ENCODE results near the gene KLHL29. TPM values are rescaled to one million over a fixed set of nuclear protein-coding genes. Genes with fewer than 3 reads are reported as not detected.

Gene KLHL29
- total and polyA plus RNA-seq, 2 experiments from 2014 or later: 5.6 to 11.0 TPM

GRCh38 chr2:23585273-23586170, 200.5 kb downstream of the KLHL29 start:
- DNase-seq (ENCODE audit: low read depth in 1 of 2, low spot score in 1 of 2): no peak
- peaks cover 4% of the 10 kb centered on the region for H3K4me1 ChIP-seq (ENCODE audit: low read depth)
- no peak for TF ChIP-seq CTCF (IDR thresholded peaks at IDR 0.05; ENCODE audit: low read depth, low read length)
- H3K4me3 ChIP-seq: no peak overlapping the region
- no peak overlapping the region for H3K27ac ChIP-seq
- H3K27me3 ChIP-seq: no peaks in the 10 kb centered on the region
- H3K36me3 ChIP-seq: no peaks in the 10 kb centered on the region
- no peaks in the 10 kb centered on the region for H3K9me3 ChIP-seq (ENCODE audit: low read depth)

GRCh38 chr2:23586741-23587306, 201.8 kb downstream of the KLHL29 start:
- no peak for TF ChIP-seq CTCF (IDR thresholded peaks at IDR 0.05; ENCODE audit: low read depth, low read length)
- Histone ChIP-seq H3K27me3 (no peaks in the 10 kb centered on the region), H3K4me1 (ENCODE audit: low read depth) (peaks cover 4% of the 10 kb centered on the region), H3K36me3 (no peaks in the 10 kb centered on the region), H3K4me3 (no peak overlapping the region), H3K27ac (no peak overlapping the region), H3K9me3 (ENCODE audit: low read depth) (no peaks in the 10 kb centered on the region)
- no peak for DNase-seq (ENCODE audit: low read depth in 1 of 2, low spot score in 1 of 2)

DNA sequence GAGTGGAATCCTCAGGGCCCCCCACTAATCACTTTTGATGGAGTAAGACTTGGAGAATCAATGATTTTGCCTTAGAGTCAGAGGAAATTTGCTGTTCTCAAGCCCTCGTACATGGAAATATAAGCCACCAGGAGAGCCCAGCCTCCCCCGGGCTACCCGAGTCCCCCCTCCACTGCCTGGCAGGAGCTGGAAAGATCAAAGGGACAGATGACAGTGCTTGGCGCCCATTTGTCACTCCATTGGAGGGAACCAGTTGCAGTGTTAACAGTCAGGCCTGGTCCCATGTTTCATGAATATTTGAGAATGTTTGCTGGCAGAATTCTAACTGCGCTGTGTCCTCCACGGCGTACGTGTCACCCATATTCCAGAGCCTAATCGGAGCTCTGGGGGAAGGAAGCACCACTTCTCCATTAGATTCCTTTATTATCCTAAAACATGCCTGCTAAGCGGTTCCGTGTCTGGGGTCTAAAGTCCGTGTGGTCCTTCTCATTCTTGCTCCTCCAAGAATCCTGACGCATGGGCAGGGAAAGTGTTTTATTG, 202.4 kb downstream of the KLHL29 start:
- TF ChIP-seq CTCF (IDR thresholded peaks at IDR 0.05; ENCODE audit: low read depth, low read length): no peak
- Histone ChIP-seq H3K27me3 (no peaks in the 10 kb centered on the region), H3K4me3 (no peak overlapping the region), H3K27ac (no peak overlapping the region), H3K9me3 (ENCODE audit: low read depth) (no peaks in the 10 kb centered on the region), H3K4me1 (ENCODE audit: low read depth) (peaks cover 4% of the 10 kb centered on the region), H3K36me3 (no peaks in the 10 kb centered on the region)
- DNase-seq (ENCODE audit: low read depth in 1 of 2, low spot score in 1 of 2): no peak

- no peaks in the 10 kb centered on the region for H3K27me3 ChIP-seq
- DNase-seq (ENCODE audit: low read depth in 1 of 2, low spot score in 1 of 2): no peak
- H3K27ac ChIP-seq: no peak overlapping the region
- no peaks in the 10 kb centered on the region for H3K36me3 ChIP-seq
- TF ChIP-seq CTCF (IDR thresholded peaks at IDR 0.05; ENCODE audit: low read depth, low read length): no peak
- no peaks in the 10 kb centered on the region for H3K9me3 ChIP-seq (ENCODE audit: low read depth)
- peaks cover 4% of the 10 kb centered on the region for H3K4me1 ChIP-seq (ENCODE audit: low read depth)
- no peak overlapping the region for H3K4me3 ChIP-seq
Observed at GRCh38 chr2:23588106-23588505, 203.1 kb downstream of the KLHL29 start.

DNA sequence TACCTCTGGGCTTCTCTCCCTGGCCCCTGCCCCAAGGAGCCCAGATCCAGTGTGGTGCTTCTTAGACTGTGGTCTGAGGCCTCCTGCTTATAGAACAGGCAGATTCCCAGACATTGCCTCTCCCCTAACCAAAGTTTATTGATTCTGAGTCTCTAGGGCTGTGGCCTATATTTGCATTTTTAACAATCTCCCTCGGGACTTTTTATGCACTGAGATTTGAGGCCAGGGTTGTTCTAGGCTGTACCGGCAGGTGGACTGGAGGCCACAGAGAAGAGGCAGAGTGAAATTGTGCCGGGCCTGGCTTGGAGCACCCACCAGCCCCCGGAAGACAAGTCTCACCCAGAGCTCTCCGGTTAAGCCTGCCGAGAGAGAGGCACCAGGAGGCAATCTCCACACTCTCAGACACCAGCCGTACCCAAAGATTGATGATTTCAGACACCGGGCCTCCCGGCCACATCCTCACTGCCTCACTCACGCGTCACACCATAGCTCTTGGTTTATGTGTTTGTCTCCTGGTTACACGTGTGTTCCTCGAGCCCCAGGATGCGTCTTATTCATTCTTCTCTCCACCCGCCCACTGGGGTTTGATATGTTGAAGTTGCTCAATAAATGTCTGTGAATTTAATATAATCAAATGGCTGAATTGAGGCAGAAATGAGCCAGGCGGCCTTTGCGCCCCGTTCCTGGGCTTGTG, 203.7 kb downstream of the KLHL29 start:
- Histone ChIP-seq H3K27ac (no peak overlapping the region), H3K36me3 (no peaks in the 10 kb centered on the region), H3K4me1 (ENCODE audit: low read depth) (peaks cover 4% of the 10 kb centered on the region), H3K9me3 (ENCODE audit: low read depth) (no peaks in the 10 kb centered on the region), H3K4me3 (no peak overlapping the region), H3K27me3 (no peaks in the 10 kb centered on the region)
- DNase-seq (ENCODE audit: low read depth in 1 of 2, low spot score in 1 of 2): no peak
- no peak for TF ChIP-seq CTCF (IDR thresholded peaks at IDR 0.05; ENCODE audit: low read depth, low read length)
